MM.1S (cell line): Measurements from ENCODE around the gene TOP3A.
"Not testable (repeated sequence)": the region's sequence is repeated elsewhere in the genome, so short reads cannot be mapped to it uniquely, and the experiment has no call there.

Experiments used
- EZH2 ChIP-seq: fragments of 300-600 bp; sonication (generic); optimal IDR thresholded peaks from 2 replicates; pipeline ENCODE3; 2017; ENCODE audit warnings: low read depth, mild to moderate bottlenecking, antibody characterized with exemption, low read length, mixed read lengths
- EZH2phosphoT487 ChIP-seq: fragments of 300-600 bp; sonication (generic); IDR thresholded peaks from 2 replicates; pipeline ENCODE4 v1.6.1; 2018; ENCODE audit warnings: antibody characterized with exemption, low read length
- TF ChIP-seq, protein P1 (sequence below): fragments of 300-600 bp; sonication (generic); IDR thresholded peaks from 2 replicates; pipeline ENCODE4 v1.5.1; 2016; ENCODE audit warnings: antibody characterized with exemption, low read length, mixed read lengths

DNA sequence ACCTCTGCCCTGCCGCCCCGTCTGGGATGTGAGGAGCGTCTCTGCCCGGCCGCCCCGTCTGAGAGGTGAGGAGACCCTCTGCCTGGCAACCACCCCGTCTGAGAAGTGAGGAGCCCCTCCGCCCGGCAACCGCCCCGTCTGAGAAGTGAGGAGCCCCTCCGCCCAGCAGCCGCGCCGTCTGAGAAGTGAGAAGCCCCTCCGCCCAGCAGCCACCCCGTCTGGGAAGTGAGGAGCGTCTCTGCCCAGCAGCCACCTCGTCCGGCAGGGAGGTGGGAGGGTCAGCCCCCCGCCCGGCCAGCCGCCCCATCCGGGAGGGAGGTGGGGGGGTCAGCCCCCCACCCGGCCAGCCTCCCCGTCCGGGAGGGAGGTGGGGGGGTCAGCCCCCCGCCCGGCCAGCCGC lies 16.7 kb downstream of the TOP3A start:
- TF ChIP-seq, protein P1, sequence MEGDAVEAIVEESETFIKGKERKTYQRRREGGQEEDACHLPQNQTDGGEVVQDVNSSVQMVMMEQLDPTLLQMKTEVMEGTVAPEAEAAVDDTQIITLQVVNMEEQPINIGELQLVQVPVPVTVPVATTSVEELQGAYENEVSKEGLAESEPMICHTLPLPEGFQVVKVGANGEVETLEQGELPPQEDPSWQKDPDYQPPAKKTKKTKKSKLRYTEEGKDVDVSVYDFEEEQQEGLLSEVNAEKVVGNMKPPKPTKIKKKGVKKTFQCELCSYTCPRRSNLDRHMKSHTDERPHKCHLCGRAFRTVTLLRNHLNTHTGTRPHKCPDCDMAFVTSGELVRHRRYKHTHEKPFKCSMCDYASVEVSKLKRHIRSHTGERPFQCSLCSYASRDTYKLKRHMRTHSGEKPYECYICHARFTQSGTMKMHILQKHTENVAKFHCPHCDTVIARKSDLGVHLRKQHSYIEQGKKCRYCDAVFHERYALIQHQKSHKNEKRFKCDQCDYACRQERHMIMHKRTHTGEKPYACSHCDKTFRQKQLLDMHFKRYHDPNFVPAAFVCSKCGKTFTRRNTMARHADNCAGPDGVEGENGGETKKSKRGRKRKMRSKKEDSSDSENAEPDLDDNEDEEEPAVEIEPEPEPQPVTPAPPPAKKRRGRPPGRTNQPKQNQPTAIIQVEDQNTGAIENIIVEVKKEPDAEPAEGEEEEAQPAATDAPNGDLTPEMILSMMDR, result not testable (repeated sequence)
- not testable (repeated sequence) for TF ChIP-seq EZH2, EZH2phosphoT487
